ENCODE measurements around the gene SELPLG. TPM values are rescaled to one million over a fixed set of nuclear protein-coding genes. Genes with fewer than 3 reads are reported as not detected.

The SELPLG gene
- total and polyA plus RNA-seq, 3 experiments from 2014 or later, result 37.0 to 760 (median 37.7) TPM

DNA sequence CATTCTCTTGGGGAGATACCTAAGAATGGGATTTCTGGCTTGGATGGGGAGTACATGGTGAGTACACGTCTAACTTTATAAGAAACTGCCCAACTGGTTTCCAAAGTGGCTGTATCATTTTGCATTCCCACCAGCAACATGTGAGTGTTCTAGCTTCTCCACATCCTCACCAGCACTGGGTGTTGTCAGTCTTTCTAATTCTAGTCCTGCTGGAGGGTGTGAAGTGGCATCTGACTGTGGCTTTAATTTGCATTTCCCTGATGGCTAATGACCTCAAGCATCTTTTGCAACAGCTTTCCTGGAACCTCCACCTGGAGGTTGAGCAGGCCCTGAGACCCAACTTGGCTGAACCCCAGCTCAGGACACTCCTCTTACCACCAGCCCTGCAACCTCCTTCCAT is 17.8 kb downstream of the SELPLG start:
- H3K4me1 ChIP-seq (ENCODE audit: insufficient read depth, low read length), result peaks cover 35% of the 10 kb centered on the region
- no peak overlapping the region for H3K4me3 ChIP-seq (ENCODE audit: low read length)
- no peaks in the 10 kb centered on the region for H3K27me3 ChIP-seq (ENCODE audit: insufficient read depth, low read length, poor library complexity, severe bottlenecking)
- peaks cover 0 to 7% (median 0%) of the 10 kb centered on the region in 5 donors for H3K9me3 Mint-ChIP-seq
- CTCF ChIA-PET, result interaction anchor here (1.1 to 11.4 kb wide), 6 partner anchors 8 to 365 kb away, joined by 3 to 330 read pairs (median 46); partner anchors contain the start of genes ISCU, SART3 and SELPLG
- peak overlapping the region; percentile 92 to 100 (median 98) for H3K27ac Mint-ChIP-seq
- H3K27ac ChIP-seq (ENCODE audit: low read depth, low read length), result no peak overlapping the region
- H3K4me3 Mint-ChIP-seq, result no peak overlapping the region
- no peak for DNase-seq
- no peaks in the 10 kb centered on the region for H3K27me3 Mint-ChIP-seq
- peaks cover 55 to 67% (median 64%) of the 10 kb centered on the region in 3 donors for H3K4me1 Mint-ChIP-seq
- peaks cover 11 to 24% (median 11%) of the 10 kb centered on the region in 3 donors for H3K36me3 Mint-ChIP-seq
- H3K36me3 ChIP-seq (ENCODE audit: insufficient read depth, low read length), result peaks cover 6% of the 10 kb centered on the region
- H3K9me3 ChIP-seq (ENCODE audit: low read length), result peaks cover 7% of the 10 kb centered on the region
- POLR2A ChIA-PET, result interaction anchor here (0.6 to 5.7 kb wide), 2 partner anchors 8 to 17 kb away, joined by 3 to 79 read pairs; partner anchors contain the start of gene SELPLG

- Histone ChIP-seq H3K36me3 (ENCODE audit: insufficient read depth, low read length) (no peaks in the 10 kb centered on the region), H3K27ac (ENCODE audit: low read depth, low read length) (no peak overlapping the region), H3K4me3 (ENCODE audit: low read length) (no peak overlapping the region), H3K9me3 (ENCODE audit: low read length) (peaks cover 7% of the 10 kb centered on the region), H3K4me1 (ENCODE audit: insufficient read depth, low read length) (peaks cover 26% of the 10 kb centered on the region), H3K27me3 (ENCODE audit: insufficient read depth, low read length, poor library complexity, severe bottlenecking) (no peaks in the 10 kb centered on the region)
- Mint-ChIP-seq H3K4me3 (no peak overlapping the region), H3K36me3 (peaks cover 7 to 12% (median 11%) of the 10 kb centered on the region in 3 donors), H3K27me3 (no peaks in the 10 kb centered on the region), H3K27ac (peak overlapping the region; percentile 17 to 99 (median 86)), H3K4me1 (peaks cover 48 to 56% (median 52%) of the 10 kb centered on the region in 3 donors), H3K9me3 (peaks cover 0 to 7% (median 0%) of the 10 kb centered on the region in 5 donors)
- CTCF ChIA-PET, result interaction anchor here (6.0 to 11.4 kb wide), 3 partner anchors 20 to 188 kb away, joined by 44 to 330 read pairs (median 206); partner anchors contain the start of genes ISCU, SART3 and SELPLG
- DNase-seq, result no peak
- POLR2A ChIA-PET, result no interaction called here
These were observed 19.1 kb downstream of the SELPLG start for GRCh38 chr12:108614639-108615038.

GRCh38 chr12:108614041-108614440 is 19.7 kb downstream of the SELPLG start:
- ChIA-PET CTCF (interaction anchor here (1.8 to 11.4 kb wide), 3 partner anchors 20 to 190 kb away, joined by 9 to 330 read pairs (median 206); partner anchors contain the start of genes ISCU, SART3 and SELPLG), POLR2A (no interaction called here)
- peaks cover 26% of the 10 kb centered on the region for H3K4me1 ChIP-seq (ENCODE audit: insufficient read depth, low read length)
- H3K4me3 ChIP-seq (ENCODE audit: low read length), result no peak overlapping the region
- Mint-ChIP-seq H3K27ac (peak overlapping the region in 7 of 8 donors; percentile 36 to 99 (median 83)), H3K36me3 (peaks cover 6 to 11% (median 8%) of the 10 kb centered on the region in 3 donors), H3K9me3 (peaks cover 0 to 7% (median 0%) of the 10 kb centered on the region in 5 donors), H3K27me3 (no peaks in the 10 kb centered on the region), H3K4me1 (peaks cover 43 to 50% (median 46%) of the 10 kb centered on the region in 3 donors), H3K4me3 (peak overlapping the region in 1 of 7 donors; percentile 15)
- H3K27ac ChIP-seq (ENCODE audit: low read depth, low read length), result no peak overlapping the region
- DNase-seq, result no peak
- no peaks in the 10 kb centered on the region for H3K27me3 ChIP-seq (ENCODE audit: insufficient read depth, low read length, poor library complexity, severe bottlenecking)
- no peaks in the 10 kb centered on the region for H3K36me3 ChIP-seq (ENCODE audit: insufficient read depth, low read length)
- H3K9me3 ChIP-seq (ENCODE audit: low read length), result peaks cover 7% of the 10 kb centered on the region

DNA sequence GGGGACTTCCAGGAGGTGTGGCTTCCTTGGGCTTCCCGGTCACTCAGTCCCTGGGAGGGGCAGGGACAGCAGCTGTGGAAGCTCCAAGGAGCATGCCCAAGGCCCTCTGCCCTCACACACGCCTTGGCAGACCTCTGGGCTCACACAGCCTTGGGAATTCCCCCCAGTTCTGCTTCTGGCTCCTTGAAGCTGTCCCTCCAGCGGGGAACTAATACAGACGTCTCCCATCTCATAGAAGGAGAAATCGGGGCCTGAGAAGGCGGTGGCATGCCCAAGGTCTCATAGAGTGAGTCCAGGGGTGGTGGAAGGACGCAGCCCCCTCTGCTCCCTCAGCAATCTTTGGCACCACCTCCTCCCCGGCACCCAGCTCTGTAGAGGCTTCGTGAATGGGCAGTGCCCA is 20.1 kb downstream of the SELPLG start:
- H3K9me3 Mint-ChIP-seq, result peaks cover 0 to 7% (median 0%) of the 10 kb centered on the region in 5 donors
- Histone ChIP-seq H3K36me3 (ENCODE audit: insufficient read depth, low read length) (no peaks in the 10 kb centered on the region), H3K27me3 (ENCODE audit: insufficient read depth, low read length, poor library complexity, severe bottlenecking) (no peaks in the 10 kb centered on the region), H3K9me3 (ENCODE audit: low read length) (peaks cover 7% of the 10 kb centered on the region), H3K27ac (ENCODE audit: low read depth, low read length) (no peak overlapping the region), H3K4me1 (ENCODE audit: insufficient read depth, low read length) (peaks cover 24% of the 10 kb centered on the region), H3K4me3 (ENCODE audit: low read length) (no peak overlapping the region)
- CTCF ChIA-PET, result interaction anchor here (1.8 to 11.4 kb wide), 2 partner anchors 21 to 190 kb away, joined by 9 to 330 read pairs; partner anchors contain the start of gene SELPLG
- no peak for DNase-seq
- H3K36me3 Mint-ChIP-seq, result peaks cover 6 to 11% (median 6%) of the 10 kb centered on the region in 3 donors
- peak overlapping the region in 2 of 8 donors; percentile 23 to 98 for H3K27ac Mint-ChIP-seq
- POLR2A ChIA-PET, result no interaction called here
- H3K4me1 Mint-ChIP-seq, result peaks cover 40 to 45% (median 41%) of the 10 kb centered on the region in 3 donors
- H3K27me3 Mint-ChIP-seq, result no peaks in the 10 kb centered on the region
- H3K4me3 Mint-ChIP-seq, result no peak overlapping the region

DNA sequence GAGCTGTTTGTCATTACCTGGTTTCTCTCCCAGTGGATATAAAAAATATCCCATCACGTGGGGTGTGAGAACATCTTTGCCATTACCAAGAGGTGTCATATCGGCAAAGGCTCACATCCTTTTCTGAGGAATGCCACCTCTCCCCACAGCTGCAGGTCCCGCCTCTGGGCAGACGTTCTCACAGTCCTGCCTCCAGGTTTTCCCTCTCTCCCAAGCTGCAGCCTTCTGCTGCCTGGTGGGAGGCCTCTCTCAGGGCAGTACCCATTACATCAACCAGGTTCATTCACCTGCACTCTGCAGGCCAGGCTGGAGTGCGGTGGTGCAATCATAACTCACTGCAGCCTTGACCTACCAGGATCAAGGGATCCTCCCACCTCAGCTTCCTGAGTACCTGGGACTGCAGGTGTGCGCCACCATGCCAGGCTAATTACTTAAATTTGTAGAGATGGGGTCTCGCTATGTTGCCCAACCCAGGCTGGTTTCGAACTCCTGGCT is 20.9 kb downstream of the SELPLG start:
- H3K4me3 Mint-ChIP-seq, result peak overlapping the region in 1 of 7 donors; percentile 56
- H3K4me1 ChIP-seq (ENCODE audit: insufficient read depth, low read length), result peaks cover 17% of the 10 kb centered on the region
- H3K27ac ChIP-seq (ENCODE audit: low read depth, low read length), result no peak overlapping the region
- H3K36me3 ChIP-seq (ENCODE audit: insufficient read depth, low read length), result no peaks in the 10 kb centered on the region
- H3K9me3 ChIP-seq (ENCODE audit: low read length), result peaks cover 7% of the 10 kb centered on the region
- H3K36me3 Mint-ChIP-seq, result peaks cover 3 to 11% (median 6%) of the 10 kb centered on the region in 3 donors
- no peaks in the 10 kb centered on the region for H3K27me3 ChIP-seq (ENCODE audit: insufficient read depth, low read length, poor library complexity, severe bottlenecking)
- ChIA-PET POLR2A (interaction anchor here (0.6 kb wide), 1 partner anchor 191 kb away, joined by 3 read pairs; no protein-coding TSS in a partner anchor), CTCF (interaction anchor here (0.9 to 11.4 kb wide), 5 partner anchors 21 to 191 kb away, joined by 4 to 330 read pairs (median 5); partner anchors contain the start of genes ISCU and SELPLG)
- no peak for DNase-seq
- H3K27ac Mint-ChIP-seq, result no peak overlapping the region
- H3K4me1 Mint-ChIP-seq, result peaks cover 34 to 38% (median 34%) of the 10 kb centered on the region in 3 donors
- H3K4me3 ChIP-seq (ENCODE audit: low read length), result no peak overlapping the region
- H3K27me3 Mint-ChIP-seq, result no peaks in the 10 kb centered on the region
- H3K9me3 Mint-ChIP-seq, result peaks cover 0 to 7% (median 0%) of the 10 kb centered on the region in 5 donors

DNA sequence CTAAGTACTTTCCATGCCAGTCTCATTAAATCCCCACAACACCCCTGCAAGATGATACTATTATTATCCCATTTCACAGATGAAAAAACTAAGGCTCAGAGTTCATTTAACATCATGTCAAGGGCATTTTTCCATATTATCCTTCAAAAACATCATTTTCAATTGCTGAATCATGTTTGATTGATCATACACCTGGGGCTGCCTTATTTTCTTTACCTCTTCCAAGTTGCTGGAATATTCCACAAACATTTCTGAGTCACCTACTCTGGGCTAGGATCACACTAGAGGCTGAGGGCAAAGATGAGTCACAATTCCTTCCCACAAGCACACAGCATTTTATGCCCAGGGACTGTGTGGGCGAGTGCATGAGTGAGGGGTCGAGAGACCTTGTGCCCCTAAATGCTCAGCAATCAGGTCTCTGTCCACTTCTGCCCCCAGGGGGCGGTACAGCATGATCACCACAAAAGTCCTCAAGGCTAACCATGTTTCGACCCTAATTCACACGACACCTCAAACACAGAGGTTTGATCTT is 21.7 kb downstream of the SELPLG start:
- peaks cover 0 to 7% (median 0%) of the 10 kb centered on the region in 5 donors for H3K9me3 Mint-ChIP-seq
- H3K27me3 ChIP-seq (ENCODE audit: insufficient read depth, low read length, poor library complexity, severe bottlenecking), result no peaks in the 10 kb centered on the region
- ChIA-PET POLR2A (interaction anchor here (1.0 kb wide), 1 partner anchor 20 kb away, joined by 3 read pairs; no protein-coding TSS in a partner anchor), CTCF (interaction anchor here (0.7 to 11.4 kb wide), 6 partner anchors 22 to 192 kb away, joined by 3 to 330 read pairs (median 6); partner anchors contain the start of genes ISCU and SELPLG)
- peaks cover 7% of the 10 kb centered on the region for H3K9me3 ChIP-seq (ENCODE audit: low read length)
- H3K27ac Mint-ChIP-seq, result peak overlapping the region in 5 of 8 donors; percentile 55 to 92 (median 70)
- no peak overlapping the region for H3K27ac ChIP-seq (ENCODE audit: low read depth, low read length)
- peaks cover 25 to 29% (median 26%) of the 10 kb centered on the region in 3 donors for H3K4me1 Mint-ChIP-seq
- H3K4me1 ChIP-seq (ENCODE audit: insufficient read depth, low read length), result peaks cover 8% of the 10 kb centered on the region
- peaks cover 0 to 3% of the 10 kb centered on the region in 2 donors for H3K27me3 Mint-ChIP-seq
- H3K36me3 ChIP-seq (ENCODE audit: insufficient read depth, low read length), result no peaks in the 10 kb centered on the region
- H3K4me3 Mint-ChIP-seq, result no peak overlapping the region
- H3K36me3 Mint-ChIP-seq, result peaks cover 0 to 11% (median 3%) of the 10 kb centered on the region in 3 donors
- H3K4me3 ChIP-seq (ENCODE audit: low read length), result no peak overlapping the region
- DNase-seq, result peak; percentile 42 to 67 (median 47)

- H3K4me1 ChIP-seq (ENCODE audit: insufficient read depth, low read length), result no peaks in the 10 kb centered on the region
- Mint-ChIP-seq H3K27me3 (peaks cover 0 to 3% of the 10 kb centered on the region in 2 donors), H3K4me3 (no peak overlapping the region), H3K9me3 (peaks cover 0 to 2% (median 0%) of the 10 kb centered on the region in 5 donors), H3K36me3 (peaks cover 0 to 3% (median 0%) of the 10 kb centered on the region in 3 donors), H3K4me1 (peaks cover 16 to 20% (median 17%) of the 10 kb centered on the region in 3 donors), H3K27ac (peak overlapping the region in 1 of 8 donors; percentile 18)
- no peaks in the 10 kb centered on the region for H3K27me3 ChIP-seq (ENCODE audit: insufficient read depth, low read length, poor library complexity, severe bottlenecking)
- peaks cover 7% of the 10 kb centered on the region for H3K9me3 ChIP-seq (ENCODE audit: low read length)
- POLR2A ChIA-PET, result interaction anchor here (1.0 kb wide), 1 partner anchor 21 kb away, joined by 3 read pairs; no protein-coding TSS in a partner anchor
- H3K4me3 ChIP-seq (ENCODE audit: low read length), result no peak overlapping the region
- no peaks in the 10 kb centered on the region for H3K36me3 ChIP-seq (ENCODE audit: insufficient read depth, low read length)
- CTCF ChIA-PET, result interaction anchor here (0.7 to 5.6 kb wide), 6 partner anchors 7 to 193 kb away, joined by 3 to 28 read pairs (median 6); partner anchors contain the start of gene SELPLG
- H3K27ac ChIP-seq (ENCODE audit: low read depth, low read length), result no peak overlapping the region
- DNase-seq, result no peak
These were observed 22.7 kb downstream of the SELPLG start for GRCh38 chr12:108610856-108611605.

All from CD8-positive, alpha-beta memory T cell (primary cell).